MG63 (cell line): ENCODE measurements around the gene MYL9. TPM values are rescaled to one million over a fixed set of nuclear protein-coding genes. Genes with fewer than 3 reads are reported as not detected.

ENCODE experiments used
- DNase-seq: peaks from one replicate; pipeline ENCODE4 v3.0.0-alpha.2; 2020
- H3K27me3 ChIP-seq: fragments of 250-450 bp; sonication (Bioruptor Pico); 2 replicates; pipeline ENCODE4 v1.5.1; 2020; ENCODE audit warnings: mild to moderate bottlenecking, moderate library complexity
- H3K36me3 ChIP-seq: fragments of 250-450 bp; sonication (Bioruptor Pico); 2 replicates; pipeline ENCODE4 v1.5.1; 2020; ENCODE audit warnings: mild to moderate bottlenecking, moderate library complexity
- H3K4me3 ChIP-seq: fragments of 250-450 bp; sonication (Bioruptor Pico); 2 replicates; pipeline ENCODE4 v1.5.1; 2020; ENCODE audit warnings: mild to moderate bottlenecking, moderate library complexity
- H3K9me3 ChIP-seq: fragments of 250-450 bp; sonication (Bioruptor Pico); 2 replicates; pipeline ENCODE4 v1.5.1; 2020; ENCODE audit warnings: mild to moderate bottlenecking, moderate library complexity
- total RNA-seq: library from RNA; depleted of rRNA; stranded (reverse); fragments of >200 nt; shearing (Covaris generic); gene quantifications from 2 replicates; pipeline ENCODE4 v1.2.3, GENCODE V29; 2014; ENCODE audit warnings: low replicate concordance

MYL9 gene
- total RNA-seq, 1 experiment from 2014 or later: 1.3 TPM

- no peak overlapping the region for H3K4me3 ChIP-seq
- no peaks in the 10 kb centered on the region for H3K27me3 ChIP-seq
- peaks cover 8% of the 10 kb centered on the region; the same call in 1 of the 2 replicates for H3K9me3 ChIP-seq
- DNase-seq: no peak
- H3K36me3 ChIP-seq: no peaks in the 10 kb centered on the region
Measured at GRCh38 chr20:36565520-36565919, 24.2 kb downstream of the MYL9 start.

- Histone ChIP-seq H3K27me3 (no peaks in the 10 kb centered on the region), H3K9me3 (peaks cover 7% of the 10 kb centered on the region; the same call in 1 of the 2 replicates), H3K4me3 (no peak overlapping the region), H3K36me3 (no peaks in the 10 kb centered on the region)
- DNase-seq: peak; percentile 79
Measured at GRCh38 chr20:36569847-36570429, 28.6 kb downstream of the MYL9 start.

GRCh38 chr20:36571564-36572504, 30.5 kb downstream of the MYL9 start:
- Histone ChIP-seq H3K4me3 (no peak overlapping the region), H3K36me3 (no peaks in the 10 kb centered on the region; the same call in 1 of the 2 replicates), H3K9me3 (no peaks in the 10 kb centered on the region), H3K27me3 (no peaks in the 10 kb centered on the region)
- no peak for DNase-seq

- Histone ChIP-seq H3K36me3 (peaks cover 2% of the 10 kb centered on the region), H3K4me3 (peak overlapping the region; percentile 78), H3K27me3 (no peaks in the 10 kb centered on the region), H3K9me3 (no peaks in the 10 kb centered on the region)
- peak; percentile 7 for DNase-seq
Measured at GRCh38 chr20:36572701-36573102, 31.4 kb downstream of the MYL9 start.

GRCh38 chr20:36573103-36573797, 31.9 kb downstream of the MYL9 start, which contains the start of gene TGIF2:
Gene TGIF2 (plus strand): TSS chr20:36573597. CDS start chr20:36578775, 5,178 bp downstream.
- Histone ChIP-seq H3K4me3 (peak within 1 kb of the TSS; percentile 78), H3K36me3 (peaks cover 4% of the 10 kb centered on the region), H3K9me3 (no peaks in the 10 kb centered on the region), H3K27me3 (no peaks in the 10 kb centered on the region)
- peak; percentile 91 for DNase-seq

GRCh38 chr20:36573798-36574365, 32.6 kb downstream of the MYL9 start:
- H3K4me3 ChIP-seq: peak overlapping the region; percentile 78
- H3K27me3 ChIP-seq: no peaks in the 10 kb centered on the region
- peak; percentile 32 for DNase-seq
- peaks cover 10% of the 10 kb centered on the region for H3K36me3 ChIP-seq
- H3K9me3 ChIP-seq: no peaks in the 10 kb centered on the region

- H3K36me3 ChIP-seq: peaks cover 15% of the 10 kb centered on the region
- no peaks in the 10 kb centered on the region for H3K27me3 ChIP-seq
- H3K4me3 ChIP-seq: peak overlapping the region; percentile 78
- DNase-seq: peak; percentile 70
- H3K9me3 ChIP-seq: no peaks in the 10 kb centered on the region
Measured at GRCh38 chr20:36574366-36575135, 33.2 kb downstream of the MYL9 start.

- no peak for DNase-seq
- H3K9me3 ChIP-seq: no peaks in the 10 kb centered on the region
Measured at GRCh38 chr20:36576081-36576445, 34.7 kb downstream of the MYL9 start.

GRCh38 chr20:36578356-36579041, 37.2 kb downstream of the MYL9 start:
- no peak for DNase-seq
- H3K27me3 ChIP-seq: no peaks in the 10 kb centered on the region
- no peak overlapping the region for H3K4me3 ChIP-seq

More at GRCh38 chr20:36576081-36576445, 34.7 kb downstream of the MYL9 start:
- Histone ChIP-seq H3K4me3 (no peak overlapping the region), H3K36me3 (peaks cover 25% of the 10 kb centered on the region), H3K27me3 (no peaks in the 10 kb centered on the region)

GRCh38 chr20:36579996-36580545, 38.8 kb downstream of the MYL9 start:
- Histone ChIP-seq H3K36me3 (peaks cover 41% of the 10 kb centered on the region), H3K4me3 (no peak overlapping the region), H3K27me3 (no peaks in the 10 kb centered on the region), H3K9me3 (no peaks in the 10 kb centered on the region)
- no peak for DNase-seq

More at GRCh38 chr20:36578356-36579041, 37.2 kb downstream of the MYL9 start:
- no peaks in the 10 kb centered on the region for H3K9me3 ChIP-seq
- peaks cover 37% of the 10 kb centered on the region for H3K36me3 ChIP-seq

GRCh38 chr20:36582322-36582721, 41.0 kb downstream of the MYL9 start:
- H3K4me3 ChIP-seq: no peak overlapping the region
- no peaks in the 10 kb centered on the region for H3K27me3 ChIP-seq
- no peaks in the 10 kb centered on the region for H3K9me3 ChIP-seq
- no peak for DNase-seq
- H3K36me3 ChIP-seq: peaks cover 43% of the 10 kb centered on the region

GRCh38 chr20:36582821-36583220, 41.5 kb downstream of the MYL9 start:
- H3K4me3 ChIP-seq: no peak overlapping the region
- DNase-seq: no peak
- H3K36me3 ChIP-seq: peaks cover 42% of the 10 kb centered on the region
- H3K9me3 ChIP-seq: no peaks in the 10 kb centered on the region
- H3K27me3 ChIP-seq: no peaks in the 10 kb centered on the region

- Histone ChIP-seq H3K36me3 (peaks cover 35% of the 10 kb centered on the region), H3K4me3 (no peak overlapping the region), H3K27me3 (no peaks in the 10 kb centered on the region), H3K9me3 (no peaks in the 10 kb centered on the region)
- no peak for DNase-seq
Measured at GRCh38 chr20:36584018-36584481, 42.7 kb downstream of the MYL9 start.

GRCh38 chr20:36585410-36586125, 44.2 kb downstream of the MYL9 start:
- DNase-seq: peak; percentile 31
- Histone ChIP-seq H3K27me3 (no peaks in the 10 kb centered on the region), H3K36me3 (peaks cover 22% of the 10 kb centered on the region), H3K9me3 (no peaks in the 10 kb centered on the region), H3K4me3 (no peak overlapping the region)
